Uterus (tissue), 2 donors: ENCODE results near the gene IQCF6.

Experiments used
- POLR2A ChIP-seq, 2 donors: fragments of 450-650 bp; IDR thresholded peaks; one replicate each; pipeline ENCODE4 v1.6.1; 2016; ENCODE audit warnings: antibody characterized with exemption in 2 of 2, mild to moderate bottlenecking in 1 of 2, moderate library complexity in 1 of 2
- TF ChIP-seq, protein P1 (sequence below), 4 experiments: fragments of 200-600 bp in 2 of 4; fragments of 450-650 bp in 2 of 4; sonication (generic) in 2 of 4; IDR thresholded peaks; one replicate each; pipeline ENCODE4 v1.5.1; 2016 to 2019; ENCODE audit warnings: antibody characterized with exemption in 4 of 4, mild to moderate bottlenecking in 2 of 4, moderate library complexity in 1 of 4

DNA sequence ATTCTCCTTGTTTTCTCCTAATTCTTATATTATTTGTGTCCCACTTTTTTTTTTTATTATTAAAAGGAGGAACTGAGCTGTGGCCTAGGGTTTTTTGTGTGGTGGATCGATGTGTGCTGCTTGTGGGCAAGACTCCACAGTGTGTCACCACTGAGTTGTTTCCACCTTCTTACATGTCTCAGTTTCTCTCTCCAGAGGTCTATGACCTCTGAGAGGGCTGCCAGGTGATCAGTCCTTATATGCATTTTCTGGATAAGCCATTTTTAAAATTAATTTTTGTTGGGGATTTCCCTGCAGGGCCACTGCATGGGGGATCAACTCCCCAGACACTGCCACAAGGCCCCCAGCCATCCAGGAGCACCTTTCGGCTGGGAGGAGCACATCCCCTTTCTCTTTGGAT is 27.8 kb downstream of the IQCF6 start:
- TF ChIP-seq, protein P1, sequence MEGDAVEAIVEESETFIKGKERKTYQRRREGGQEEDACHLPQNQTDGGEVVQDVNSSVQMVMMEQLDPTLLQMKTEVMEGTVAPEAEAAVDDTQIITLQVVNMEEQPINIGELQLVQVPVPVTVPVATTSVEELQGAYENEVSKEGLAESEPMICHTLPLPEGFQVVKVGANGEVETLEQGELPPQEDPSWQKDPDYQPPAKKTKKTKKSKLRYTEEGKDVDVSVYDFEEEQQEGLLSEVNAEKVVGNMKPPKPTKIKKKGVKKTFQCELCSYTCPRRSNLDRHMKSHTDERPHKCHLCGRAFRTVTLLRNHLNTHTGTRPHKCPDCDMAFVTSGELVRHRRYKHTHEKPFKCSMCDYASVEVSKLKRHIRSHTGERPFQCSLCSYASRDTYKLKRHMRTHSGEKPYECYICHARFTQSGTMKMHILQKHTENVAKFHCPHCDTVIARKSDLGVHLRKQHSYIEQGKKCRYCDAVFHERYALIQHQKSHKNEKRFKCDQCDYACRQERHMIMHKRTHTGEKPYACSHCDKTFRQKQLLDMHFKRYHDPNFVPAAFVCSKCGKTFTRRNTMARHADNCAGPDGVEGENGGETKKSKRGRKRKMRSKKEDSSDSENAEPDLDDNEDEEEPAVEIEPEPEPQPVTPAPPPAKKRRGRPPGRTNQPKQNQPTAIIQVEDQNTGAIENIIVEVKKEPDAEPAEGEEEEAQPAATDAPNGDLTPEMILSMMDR (IDR thresholded peaks at IDR 0.05), result no peak
- TF ChIP-seq POLR2A (IDR thresholded peaks at IDR 0.05), result no peak
